H9 (cell line): ENCODE measurements around the gene RPL39L. TPM values are rescaled to one million over a fixed set of nuclear protein-coding genes. Genes with fewer than 3 reads are reported as not detected.

Source experiments
- DNase-seq: peaks from one replicate; pipeline ENCODE4 v3.0.0-alpha.2; 2017
- H2AFZ ChIP-seq: one replicate; pipeline ENCODE4 v1.6.1; 2013; ENCODE audit warnings: mild to moderate bottlenecking, low read length, control low read depth, moderate library complexity
- H2AK5ac ChIP-seq: 2 replicates; pipeline ENCODE4 v1.6.1; 2013; ENCODE audit warnings: low read length, control low read depth, mixed read lengths; ENCODE audit not compliant: insufficient read length
- H2BK120ac ChIP-seq: one replicate; pipeline ENCODE4 v1.6.1; 2013; ENCODE audit warnings: low read depth, mild to moderate bottlenecking, low read length, control low read depth, inconsistent platforms; ENCODE audit not compliant: poor library complexity, severe bottlenecking
- H2BK12ac ChIP-seq: 2 replicates; pipeline ENCODE4 v1.6.1; 2013; ENCODE audit warnings: low read length, control low read depth, mixed read lengths, low read depth; ENCODE audit not compliant: insufficient read length
- H2BK15ac ChIP-seq: 2 replicates; pipeline ENCODE4 v1.6.1; 2013; ENCODE audit warnings: low read depth, low read length, control low read depth
- H2BK20ac ChIP-seq: one replicate; pipeline ENCODE4 v1.6.1; 2013; ENCODE audit warnings: low read depth, mild to moderate bottlenecking, low read length, control low read depth, inconsistent platforms; ENCODE audit not compliant: poor library complexity, severe bottlenecking
- H2BK5ac ChIP-seq: 2 replicates; pipeline ENCODE4 v1.6.1; 2013; ENCODE audit warnings: low read length, control low read depth, mixed read lengths; ENCODE audit not compliant: insufficient read length
- H3K14ac ChIP-seq: 2 replicates; pipeline ENCODE4 v1.6.1; 2013; ENCODE audit warnings: low read length, control low read depth; ENCODE audit not compliant: insufficient read depth
- H3K18ac ChIP-seq: 2 replicates; pipeline ENCODE4 v1.6.1; 2013; ENCODE audit warnings: low read depth, mild to moderate bottlenecking, mixed read lengths, low read length, control low read depth; ENCODE audit not compliant: insufficient read length
- H3K23ac ChIP-seq: 2 replicates; pipeline ENCODE4 v1.6.1; 2013; ENCODE audit warnings: low read length, control low read depth, mixed read lengths, low read depth; ENCODE audit not compliant: insufficient read length
- H3K23me2 ChIP-seq: 2 replicates; pipeline ENCODE4 v1.6.1; 2013; ENCODE audit warnings: low read depth, mild to moderate bottlenecking, mixed read lengths, low read length, control low read depth; ENCODE audit not compliant: insufficient read length, poor library complexity, severe bottlenecking
- H3K27ac ChIP-seq: 2 replicates; pipeline ENCODE4 v1.5.1; 2013; ENCODE audit warnings: low read length, control low read depth, mixed read lengths, low read depth; ENCODE audit not compliant: insufficient read length
- H3K27me3 ChIP-seq: 2 replicates; pipeline ENCODE4 v1.6.1; 2013; ENCODE audit warnings: low read length, control low read depth, inconsistent platforms; ENCODE audit not compliant: insufficient read depth
- H3K4ac ChIP-seq: 2 replicates; pipeline ENCODE4 v1.6.1; 2013; ENCODE audit warnings: low read depth, mild to moderate bottlenecking, control low read depth, inconsistent platforms, low read length, moderate library complexity
- H3K4me1 ChIP-seq: 2 replicates; pipeline ENCODE4 v1.6.1; 2013; ENCODE audit warnings: low read length, control low read depth, inconsistent platforms; ENCODE audit not compliant: insufficient read depth
- H3K4me2 ChIP-seq: 2 replicates; pipeline ENCODE4 v1.6.1; 2013; ENCODE audit warnings: low read length, control low read depth, mixed read lengths; ENCODE audit not compliant: insufficient read length, insufficient read depth
- H3K56ac ChIP-seq: 2 replicates; pipeline ENCODE4 v1.6.1; 2013; ENCODE audit warnings: low read depth, mild to moderate bottlenecking, mixed read lengths, low read length, control low read depth; ENCODE audit not compliant: insufficient read length
- H3K79me1 ChIP-seq: 2 replicates; pipeline ENCODE4 v1.6.1; 2013; ENCODE audit warnings: low read depth, mild to moderate bottlenecking, moderate library complexity, low read length, control low read depth, inconsistent platforms; ENCODE audit not compliant: insufficient read depth, poor library complexity, severe bottlenecking
- H3K79me2 ChIP-seq: 2 replicates; pipeline ENCODE4 v1.6.1; 2013; ENCODE audit warnings: low read length, control low read depth, inconsistent platforms; ENCODE audit not compliant: insufficient read depth
- H3K9ac ChIP-seq: 2 replicates; pipeline ENCODE4 v1.6.1; 2013; ENCODE audit warnings: low read length, control low read depth, mixed read lengths; ENCODE audit not compliant: insufficient read length; ENCODE audit errors: extremely low read depth
- H3K9me3 ChIP-seq: one replicate; pipeline ENCODE4 v1.6.1; 2013; ENCODE audit warnings: low read depth, low read length, inconsistent platforms; ENCODE audit not compliant: control insufficient read depth
- H3T11ph ChIP-seq: one replicate; pipeline ENCODE4 v1.6.1; 2013; ENCODE audit warnings: mild to moderate bottlenecking, low read length, control low read depth, inconsistent platforms
- H4K20me1 ChIP-seq: one replicate; pipeline ENCODE4 v1.6.1; 2013; ENCODE audit not compliant: control insufficient read depth, insufficient read length, insufficient read depth
- H4K5ac ChIP-seq: 2 replicates; pipeline ENCODE4 v1.6.1; 2013; ENCODE audit warnings: low read depth, mild to moderate bottlenecking, mixed read lengths, low read length, control low read depth; ENCODE audit not compliant: insufficient read length
- H4K8ac ChIP-seq: replicated peaks from 2 replicates; pipeline ENCODE4 v1.6.1; 2013; ENCODE audit warnings: low read length, control low read depth, mixed read lengths, low read depth; ENCODE audit not compliant: insufficient read length
- H4K91ac ChIP-seq: 2 replicates; pipeline ENCODE4 v1.6.1; 2013; ENCODE audit warnings: low read depth, mild to moderate bottlenecking, moderate library complexity, mixed read lengths, low read length, control low read depth; ENCODE audit not compliant: insufficient read length
- H3K27ac Mint-ChIP-seq, 3 experiments: 2 replicates in 2 of 3; 3 replicates in 1 of 3; pipeline ENCODE4 v1.8.0; 2020 to 2021; ENCODE audit warnings: mixed read lengths in 3 of 3, mild to moderate bottlenecking in 1 of 3, moderate library complexity in 1 of 3
- H3K27me3 Mint-ChIP-seq: 2 replicates; pipeline ENCODE4 v1.8.0; 2021; ENCODE audit warnings: low read depth, mild to moderate bottlenecking, moderate library complexity, mixed read lengths
- H3K36me3 Mint-ChIP-seq, 3 experiments: 2 replicates in 2 of 3; 3 replicates in 1 of 3; pipeline ENCODE4 v1.8.0; 2020 to 2021; ENCODE audit warnings: low read depth in 3 of 3, mixed read lengths in 3 of 3; ENCODE audit not compliant: insufficient read depth in 1 of 3
- H3K4me1 Mint-ChIP-seq, 2 experiments: 2 replicates each; pipeline ENCODE4 v1.8.0; 2020; ENCODE audit warnings: mixed read lengths in 2 of 2
- H3K4me3 Mint-ChIP-seq, 2 experiments: 2 replicates in 1 of 2; 3 replicates in 1 of 2; pipeline ENCODE4 v1.8.0; 2020 to 2021; ENCODE audit warnings: mild to moderate bottlenecking in 2 of 2, mixed read lengths in 2 of 2, moderate library complexity in 1 of 2
- H3K9me3 Mint-ChIP-seq, 2 experiments: 2 replicates in 1 of 2; 3 replicates in 1 of 2; pipeline ENCODE4 v1.8.0; 2020; ENCODE audit warnings: mild to moderate bottlenecking in 2 of 2, mixed read lengths in 2 of 2, moderate library complexity in 1 of 2
- CTCF ChIP-seq: fragments of 200-600 bp; sonication (generic); conservative IDR thresholded peaks from 3 replicates; pipeline ENCODE4 v1.8.0; 2021; ENCODE audit warnings: antibody characterized with exemption, mild to moderate bottlenecking
- total RNA-seq: library from RNA; stranded (reverse); gene quantifications from 2 replicates; pipeline ENCODE4 v1.2.1, GENCODE V29; 2021

Gene RPL39L
- total RNA-seq, 1 experiment from 2014 or later: 71.7 TPM

GRCh38 chr3:187074846-187075245 is 64.5 kb downstream of the RPL39L start:
- Histone ChIP-seq H3K4me2 (no peak overlapping the region), H3K23me2 (no peaks in the 10 kb centered on the region), H2BK20ac (no peak overlapping the region), H2BK120ac (no peak overlapping the region), H4K91ac (no peak overlapping the region), H3K9me3 (no peaks in the 10 kb centered on the region), H3K4ac (no peak overlapping the region), H3K14ac (no peak overlapping the region), H3K79me2 (no peaks in the 10 kb centered on the region), H3K18ac (no peak overlapping the region), H2BK15ac (no peak overlapping the region), H2AK5ac (no peak overlapping the region), H4K20me1 (no peaks in the 10 kb centered on the region), H3K9ac (no peak overlapping the region), H3T11ph (no peak overlapping the region), H3K27ac (no peak overlapping the region), H3K56ac (no peak overlapping the region), H2AFZ (no peak overlapping the region), H4K8ac (no peak overlapping the region), H3K79me1 (no peaks in the 10 kb centered on the region), H2BK12ac (no peak overlapping the region), H3K23ac (no peak overlapping the region), H3K4me1 (peaks cover 8% of the 10 kb centered on the region; the same call in 1 of the 2 replicates), H3K27me3 (no peaks in the 10 kb centered on the region), H4K5ac (no peak overlapping the region), H2BK5ac (no peak overlapping the region)
- H3K36me3 Mint-ChIP-seq: peaks cover 47 to 80% (median 73%) of the 10 kb centered on the region in 3 experiments
- no peak overlapping the region for H3K4me3 Mint-ChIP-seq
- DNase-seq: no peak
- H3K27me3 Mint-ChIP-seq: no peaks in the 10 kb centered on the region
- no peak for TF ChIP-seq CTCF
- peaks cover 31 to 39% of the 10 kb centered on the region in 2 experiments for H3K4me1 Mint-ChIP-seq
- no peaks in the 10 kb centered on the region for H3K9me3 Mint-ChIP-seq
- H3K27ac Mint-ChIP-seq: no peak overlapping the region
